ENCODE measurements around the gene ITGB6.
"Not testable (repeated sequence)": the region's sequence is repeated elsewhere in the genome, so short reads cannot be mapped to it uniquely, and the experiment has no call there.

GRCh38 chr2:160148419-160148818 lies 51.7 kb downstream of the ITGB6 start:
- not testable (repeated sequence) for TF ChIP-seq CTCF, POLR2A (IDR thresholded peaks at IDR 0.05)
